RCC 7860 (cell line): ENCODE measurements around the gene POTEJ.
"Not testable (repeated sequence)": the region's sequence is repeated elsewhere in the genome, so short reads cannot be mapped to it uniquely, and the experiment has no call there.

Experiments
- DNase-seq: peaks from one replicate; pipeline ENCODE4 v3.0.0-alpha.2; 2015; ENCODE audit warnings: low spot score
- FAIRE-seq: peaks from 2 replicates; lab custom pipeline; 2012; peaks lifted over from hg19 to GRCh38; lab: Jason Lieb, UNC

The POTEJ gene

GRCh38 chr2:130599926-130600325, 11.3 kb upstream of the POTEJ start:
- FAIRE-seq, DNase-seq: not testable (repeated sequence)

- not testable (repeated sequence) for FAIRE-seq
Measured at GRCh38 chr2:130601648-130602302, 9.5 kb upstream of the POTEJ start.

DNA sequence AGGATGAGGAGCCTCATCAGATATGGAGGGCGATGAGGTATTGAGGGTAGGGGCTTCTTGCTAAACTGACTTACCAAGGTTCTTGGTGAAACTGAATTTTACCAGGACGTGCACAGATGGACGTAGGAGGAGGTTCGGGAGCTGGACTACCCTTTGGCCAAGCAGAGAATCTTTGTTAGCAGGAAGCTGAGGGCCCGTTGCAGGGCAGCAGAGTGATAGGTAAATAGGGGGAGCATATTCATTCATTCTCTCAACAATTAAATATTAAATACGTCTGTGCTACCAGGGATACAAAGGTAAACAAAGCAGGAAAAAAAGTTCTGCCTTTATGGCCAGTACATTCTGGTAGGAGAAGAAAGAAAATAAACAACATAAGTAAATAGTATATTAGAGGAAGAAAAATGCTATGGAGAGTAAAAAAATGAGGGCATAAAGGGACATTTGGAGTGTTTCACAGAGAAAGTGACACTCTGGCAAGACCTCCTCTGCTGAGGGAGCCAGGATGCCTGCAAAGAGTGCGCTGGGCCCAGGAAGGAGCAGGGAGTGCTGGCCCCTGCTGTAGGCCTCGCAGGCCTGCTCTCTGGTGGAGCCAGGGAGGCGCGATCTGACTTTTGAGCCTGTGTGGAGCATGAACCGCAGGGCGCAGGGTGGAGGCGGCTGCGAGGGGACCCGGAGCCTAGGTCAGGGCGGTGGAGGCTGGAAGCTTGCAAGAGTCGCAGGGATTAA, 2.8 kb upstream of the POTEJ start:
- not testable (repeated sequence) for FAIRE-seq, DNase-seq

More at GRCh38 chr2:130601648-130602302, 9.5 kb upstream of the POTEJ start:
- not testable (repeated sequence) for DNase-seq

DNA sequence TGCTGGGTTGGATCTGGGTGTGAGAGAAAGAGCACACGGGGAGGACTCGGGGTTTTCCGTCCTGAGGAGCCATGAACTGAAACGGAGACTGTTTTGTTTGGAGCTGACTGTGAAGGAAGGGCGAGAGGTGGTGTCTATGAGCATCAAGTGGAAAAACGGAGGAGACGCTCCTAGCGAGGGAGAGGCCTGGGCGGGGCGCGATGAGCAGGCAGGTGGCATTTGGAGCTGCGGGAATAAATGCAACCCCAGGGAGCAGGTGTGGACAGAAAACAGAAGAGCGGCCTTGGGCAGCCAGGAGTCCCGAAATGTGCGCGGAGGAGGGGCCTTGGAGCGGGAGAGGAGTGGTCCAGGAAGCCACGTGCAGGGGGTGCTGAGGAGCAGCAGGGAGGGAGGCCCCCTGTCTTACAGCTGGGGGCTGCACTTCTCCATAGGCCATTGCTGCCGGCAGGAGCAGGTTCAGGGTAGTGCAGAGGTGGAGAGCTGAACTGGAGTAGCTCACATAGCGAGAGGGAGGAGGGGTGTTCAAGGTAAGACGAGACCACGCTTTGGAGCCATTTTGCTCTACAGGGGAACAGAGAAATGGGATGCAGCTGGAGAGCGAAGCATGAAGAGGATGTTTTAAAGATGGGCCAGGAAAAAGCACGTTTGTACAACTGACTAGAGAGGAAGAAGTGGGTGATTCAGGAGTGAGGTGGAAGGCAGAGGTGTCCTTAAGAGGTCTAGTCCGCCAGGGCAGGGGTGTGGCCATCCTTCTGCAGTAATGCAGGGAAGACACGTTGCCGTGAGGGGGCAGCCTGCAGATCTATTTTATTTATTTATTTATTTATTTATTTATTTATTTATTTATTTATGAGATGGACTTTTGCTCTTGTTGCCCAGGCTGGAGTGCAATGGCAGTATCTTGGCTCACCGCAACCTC, 2.0 kb upstream of the POTEJ start:
- not testable (repeated sequence) for DNase-seq, FAIRE-seq

DNA sequence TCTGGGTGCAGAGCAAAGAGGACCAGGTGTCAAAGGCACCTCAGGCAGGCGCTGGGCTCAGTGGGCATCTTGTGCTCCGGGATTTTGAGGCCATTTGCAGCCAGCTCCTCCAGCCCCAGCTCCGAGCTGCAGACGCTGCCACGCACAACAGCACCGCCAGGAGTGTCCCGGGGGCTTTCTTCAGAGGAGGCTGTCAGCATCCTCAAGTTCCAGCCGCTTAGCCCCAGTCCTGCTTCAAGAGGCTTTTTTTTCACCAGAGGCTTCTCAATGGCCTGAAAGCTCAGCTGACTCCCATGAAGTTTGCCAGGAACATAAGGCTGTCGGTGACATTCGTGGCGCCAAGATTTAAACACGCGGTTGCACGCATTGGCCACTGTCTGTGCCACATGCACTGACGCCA, 754 bp upstream of the POTEJ start:
- not testable (repeated sequence) for DNase-seq, FAIRE-seq

- not testable (repeated sequence) for FAIRE-seq, DNase-seq
Measured at GRCh38 chr2:130628784-130629475, 17.7 kb downstream of the POTEJ start.

DNA sequence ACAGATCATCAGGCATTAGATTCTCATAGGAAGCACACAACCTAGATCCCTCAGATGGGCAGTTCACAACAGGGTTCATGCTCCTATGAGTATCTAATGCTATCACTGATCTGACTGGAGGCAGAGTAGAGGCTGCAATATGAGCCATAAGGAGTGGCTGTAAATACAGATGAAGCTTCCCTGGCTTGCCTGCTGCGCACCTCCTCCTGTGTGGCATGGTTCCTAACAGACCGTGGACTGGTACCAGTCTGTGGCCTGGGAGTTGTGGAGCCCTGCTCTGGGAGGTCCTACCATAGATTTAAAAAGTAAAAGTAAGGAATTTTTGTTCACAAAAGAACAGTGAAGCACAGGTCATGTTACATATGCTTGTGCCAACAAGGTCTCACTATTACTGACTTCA, 27.7 kb downstream of the POTEJ start:
- not testable (repeated sequence) for FAIRE-seq, DNase-seq

DNA sequence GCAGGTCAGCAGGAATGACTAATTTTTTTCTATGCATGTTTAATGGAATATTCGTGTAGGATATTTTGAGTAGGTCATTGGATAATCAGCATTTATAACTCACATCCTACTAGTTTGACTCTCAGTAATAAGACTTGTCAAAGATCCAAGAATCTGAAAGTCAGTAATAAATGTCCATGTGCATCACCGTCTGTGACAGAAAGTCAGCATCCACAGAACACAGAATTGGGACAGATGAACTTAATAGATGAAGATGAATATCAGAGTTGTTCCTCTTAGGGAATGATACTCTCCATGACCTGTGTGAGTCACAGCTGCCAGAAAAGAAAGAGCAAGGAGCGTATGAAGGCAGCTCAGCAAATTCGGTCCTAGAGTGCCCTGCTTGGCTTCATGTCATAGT, 30.4 kb downstream of the POTEJ start:
- DNase-seq, FAIRE-seq: not testable (repeated sequence)

GRCh38 chr2:130649285-130649684, 38.0 kb downstream of the POTEJ start:
- not testable (repeated sequence) for DNase-seq, FAIRE-seq

- FAIRE-seq: not testable (repeated sequence)
Measured at GRCh38 chr2:130664506-130664905, 53.3 kb downstream of the POTEJ start.

GRCh38 chr2:130665596-130665995, 54.4 kb downstream of the POTEJ start:
- DNase-seq, FAIRE-seq: not testable (repeated sequence)

More at GRCh38 chr2:130664506-130664905, 53.3 kb downstream of the POTEJ start:
- not testable (repeated sequence) for DNase-seq

DNA sequence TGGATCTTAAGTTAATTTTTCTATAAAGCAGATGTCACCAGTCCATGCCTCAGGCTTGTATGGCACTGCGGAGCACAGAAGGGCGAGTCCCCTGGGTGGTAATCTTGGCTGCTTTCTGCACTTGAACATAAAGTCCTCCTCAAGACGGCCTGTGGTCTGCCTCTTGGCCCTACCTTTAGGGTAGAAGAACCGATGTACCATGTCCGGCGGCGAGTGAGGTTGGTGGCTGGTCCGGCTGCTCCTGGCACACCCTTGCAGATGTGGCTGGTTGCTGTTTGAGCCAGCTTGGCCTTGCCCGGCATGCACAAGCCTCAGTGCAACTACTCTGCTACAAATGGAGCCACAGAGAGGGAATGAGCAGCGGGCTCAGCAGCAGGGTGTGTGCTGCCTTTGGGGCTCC, 56.3 kb downstream of the POTEJ start:
- DNase-seq, FAIRE-seq: not testable (repeated sequence)

DNA sequence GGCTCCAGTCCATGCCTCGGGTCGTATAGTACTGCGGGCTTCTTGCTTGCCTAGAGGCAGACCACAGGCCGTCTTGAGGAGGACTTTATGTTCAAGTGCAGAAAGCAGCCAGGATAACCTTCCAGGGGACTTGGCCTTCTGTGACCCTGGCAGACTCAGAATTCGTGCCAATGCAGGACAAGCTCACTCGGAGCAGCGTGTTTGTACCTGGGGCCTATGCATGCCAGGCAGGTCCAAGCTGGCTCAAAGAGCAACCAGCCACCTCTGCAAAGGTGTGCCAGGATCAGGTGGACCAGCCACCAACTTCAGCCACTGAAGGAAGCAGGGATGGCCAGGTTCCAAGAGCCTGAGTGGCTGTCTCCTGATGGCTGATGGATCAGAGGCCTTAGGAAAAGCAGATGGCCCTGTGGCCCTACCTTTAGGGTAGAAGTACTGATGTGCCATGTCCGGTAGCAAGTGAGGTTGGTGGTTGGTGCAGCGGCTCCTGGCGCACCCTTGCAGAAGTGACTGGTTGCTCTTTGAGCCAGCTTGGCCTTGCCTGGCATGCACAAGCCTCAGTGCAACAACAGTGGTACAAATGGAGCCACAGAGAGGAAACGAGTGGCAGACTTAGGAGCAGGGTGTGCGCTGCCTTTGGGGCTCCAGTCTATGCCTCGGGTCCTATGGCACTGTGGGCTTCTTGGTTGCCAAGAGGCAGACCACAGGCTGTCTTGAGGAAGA, 58.9 kb downstream of the POTEJ start:
- DNase-seq, FAIRE-seq: not testable (repeated sequence)

GRCh38 chr2:130692041-130692770, 81.0 kb downstream of the POTEJ start:
- not testable (repeated sequence) for DNase-seq, FAIRE-seq

- FAIRE-seq: not testable (repeated sequence)
- peak; percentile 3 for DNase-seq
Measured at GRCh38 chr2:130693474-130693873, 82.2 kb downstream of the POTEJ start.

DNA sequence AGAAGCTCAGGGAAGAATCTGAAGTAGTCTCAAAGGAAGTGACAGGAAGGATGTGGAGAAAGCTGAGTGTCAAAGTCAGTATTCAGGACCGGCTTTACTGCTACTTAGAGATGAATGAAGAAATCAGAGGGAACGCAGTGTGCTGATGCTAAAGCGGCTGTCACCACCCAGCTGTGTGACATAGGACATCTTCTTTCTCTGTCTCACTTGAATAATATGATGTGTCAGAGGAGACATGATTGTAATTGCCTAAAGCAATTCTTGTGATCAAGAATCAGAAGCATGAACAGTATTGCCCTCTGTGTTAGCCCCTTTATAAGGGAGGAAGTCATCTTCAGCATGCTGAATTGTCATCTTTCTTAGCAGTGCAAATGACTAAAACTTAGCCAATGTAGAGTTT, 92.0 kb downstream of the POTEJ start:
- not testable (repeated sequence) for DNase-seq, FAIRE-seq
